Fibroblast of lung (primary cell): ENCODE data around the gene ABHD16A. TPM values are rescaled to one million over a fixed set of nuclear protein-coding genes. Genes with fewer than 3 reads are reported as not detected.

ENCODE experiments used
- DNase-seq, 2 donors: peaks; one replicate each; pipeline versions ENCODE4 v3.0.0 to v3.0.0-alpha.2; 2010; ENCODE audit warnings: low read depth in 2 of 2
- H2AFZ ChIP-seq: 2 replicates; pipeline ENCODE4 v1.5.1; 2012; ENCODE audit warnings: low read length, control low read depth, inconsistent platforms
- H3K27ac ChIP-seq: 2 replicates; pipeline ENCODE4 v1.5.1; 2011; ENCODE audit warnings: low read length, control low read depth; ENCODE audit not compliant: insufficient read depth
- H3K27me3 ChIP-seq: 2 replicates; pipeline ENCODE4 v1.5.1; 2011; ENCODE audit warnings: mild to moderate bottlenecking, low read length; ENCODE audit not compliant: control insufficient read depth, insufficient read depth
- H3K36me3 ChIP-seq: 2 replicates; pipeline ENCODE4 v1.5.1; 2011; ENCODE audit warnings: low read length; ENCODE audit not compliant: control insufficient read depth, insufficient read depth
- H3K4me1 ChIP-seq: 2 replicates; pipeline ENCODE4 v1.5.1; 2011; ENCODE audit warnings: low read length; ENCODE audit not compliant: control insufficient read depth, insufficient read depth; ENCODE audit errors: extremely low read depth
- H3K4me2 ChIP-seq: 2 replicates; pipeline ENCODE4 v1.5.1; 2011; ENCODE audit warnings: low read length, control low read depth; ENCODE audit not compliant: insufficient read depth; ENCODE audit errors: extremely low read depth
- H3K4me3 ChIP-seq, 4 experiments: fragments of 200-600 bp in 1 of 4; sonication (generic) in 1 of 4; replicated peaks in 1 of 4; 2 replicates each; pipeline ENCODE4 v1.5.1; 2011 to 2016; ENCODE audit warnings: low read length in 4 of 4, low read depth in 3 of 4, mild to moderate bottlenecking in 3 of 4, control low read depth in 2 of 4, inconsistent platforms in 1 of 4, mixed read lengths in 1 of 4; ENCODE audit not compliant: insufficient read depth in 1 of 4; ENCODE audit errors: control extremely low read depth in 1 of 4
- H3K79me2 ChIP-seq: 2 replicates; pipeline ENCODE4 v1.5.1; 2012; ENCODE audit warnings: mild to moderate bottlenecking, low read length, inconsistent platforms; ENCODE audit not compliant: control insufficient read depth, insufficient read depth
- H3K9ac ChIP-seq: 2 replicates; pipeline ENCODE4 v1.5.1; 2011; ENCODE audit warnings: mild to moderate bottlenecking, low read length, control low read depth; ENCODE audit not compliant: insufficient read depth
- H3K9me3 ChIP-seq: 2 replicates; pipeline ENCODE4 v1.5.1; 2012; ENCODE audit warnings: low read depth, low read length; ENCODE audit not compliant: control insufficient read depth, insufficient read depth
- H4K20me1 ChIP-seq: 2 replicates; pipeline ENCODE4 v1.5.1; 2011; ENCODE audit warnings: low read length; ENCODE audit not compliant: control insufficient read depth, insufficient read depth; ENCODE audit errors: extremely low read depth
- EZH2 ChIP-seq: IDR thresholded peaks from 2 replicates; pipeline ENCODE4 v1.5.1; 2012; ENCODE audit warnings: low read length, control low read depth, mild to moderate bottlenecking; ENCODE audit errors: missing control alignments
- polyA plus RNA-seq, 2 donors: library from polyadenylated mRNA; depleted of rRNA in 1 of 2; stranded (reverse) in 1 of 2; unstranded in 1 of 2; fragments of >200 nt; gene quantifications; 2 replicates each; pipeline ENCODE4 v1.2.1, GENCODE V29; 2011 to 2012; ENCODE audit warnings: missing spikeins in 1 of 2
- total RNA-seq: library from RNA; depleted of rRNA; stranded (reverse); fragments of >200 nt; gene quantifications from 2 replicates; pipeline ENCODE4 v1.2.1, GENCODE V29; 2014
- TF ChIP-seq, protein P1 (sequence below), 2 donors: IDR thresholded peaks in 1 of 2; conservative IDR thresholded peaks in 1 of 2; 1 replicate in 1 of 2; 2 replicates in 1 of 2; pipeline ENCODE4 v1.5.1; 2011 to 2012; ENCODE audit warnings: low read length in 2 of 2, control low read depth in 1 of 2, inconsistent platforms in 1 of 2, low read depth in 1 of 2, mild to moderate bottlenecking in 1 of 2

ABHD16A gene
- total and polyA plus RNA-seq, 2 donors (not counting 1 experiment from before 2014, with no cell fraction given), result 25.1 to 72.0 TPM

DNA sequence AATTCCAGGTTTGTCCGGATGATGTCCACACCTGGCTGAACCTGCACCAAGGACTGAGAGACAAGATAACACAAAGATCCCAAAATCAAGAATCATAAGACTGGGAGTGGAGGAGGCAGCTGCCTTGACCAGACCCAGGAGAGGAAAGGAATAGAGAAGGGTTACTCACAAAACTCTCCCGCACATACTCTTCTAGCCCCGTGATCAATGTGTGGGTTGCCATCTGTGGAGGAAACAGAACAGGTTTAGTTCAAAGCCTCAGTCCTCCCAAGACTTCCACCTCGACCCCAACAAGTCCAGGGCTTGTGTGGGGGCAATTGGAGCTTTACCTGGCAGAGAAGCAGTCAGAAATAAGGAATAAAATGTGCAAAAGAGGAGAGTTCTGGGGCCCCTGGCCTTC, 61.8 kb downstream of the ABHD16A start:
- TF ChIP-seq, protein P1, sequence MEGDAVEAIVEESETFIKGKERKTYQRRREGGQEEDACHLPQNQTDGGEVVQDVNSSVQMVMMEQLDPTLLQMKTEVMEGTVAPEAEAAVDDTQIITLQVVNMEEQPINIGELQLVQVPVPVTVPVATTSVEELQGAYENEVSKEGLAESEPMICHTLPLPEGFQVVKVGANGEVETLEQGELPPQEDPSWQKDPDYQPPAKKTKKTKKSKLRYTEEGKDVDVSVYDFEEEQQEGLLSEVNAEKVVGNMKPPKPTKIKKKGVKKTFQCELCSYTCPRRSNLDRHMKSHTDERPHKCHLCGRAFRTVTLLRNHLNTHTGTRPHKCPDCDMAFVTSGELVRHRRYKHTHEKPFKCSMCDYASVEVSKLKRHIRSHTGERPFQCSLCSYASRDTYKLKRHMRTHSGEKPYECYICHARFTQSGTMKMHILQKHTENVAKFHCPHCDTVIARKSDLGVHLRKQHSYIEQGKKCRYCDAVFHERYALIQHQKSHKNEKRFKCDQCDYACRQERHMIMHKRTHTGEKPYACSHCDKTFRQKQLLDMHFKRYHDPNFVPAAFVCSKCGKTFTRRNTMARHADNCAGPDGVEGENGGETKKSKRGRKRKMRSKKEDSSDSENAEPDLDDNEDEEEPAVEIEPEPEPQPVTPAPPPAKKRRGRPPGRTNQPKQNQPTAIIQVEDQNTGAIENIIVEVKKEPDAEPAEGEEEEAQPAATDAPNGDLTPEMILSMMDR (conservative IDR thresholded peaks at IDR 0.05 in 1 of 2, IDR thresholded peaks at IDR 0.05 in 1 of 2; ENCODE audit: low read depth in 1 of 2, low read length in 2 of 2), result no peak
- no peak for TF ChIP-seq EZH2
- Histone ChIP-seq H3K79me2 (no peaks in the 10 kb centered on the region), H3K27me3 (no peaks in the 10 kb centered on the region), H3K9me3 (no peaks in the 10 kb centered on the region), H3K4me3 (no peak overlapping the region), H4K20me1 (no peaks in the 10 kb centered on the region), H2AFZ (no peak overlapping the region), H3K36me3 (peaks cover 36% of the 10 kb centered on the region), H3K9ac (no peak overlapping the region), H3K27ac (no peak overlapping the region), H3K4me1 (no peaks in the 10 kb centered on the region), H3K4me2 (no peak overlapping the region)
- DNase-seq, result no peak

DNA sequence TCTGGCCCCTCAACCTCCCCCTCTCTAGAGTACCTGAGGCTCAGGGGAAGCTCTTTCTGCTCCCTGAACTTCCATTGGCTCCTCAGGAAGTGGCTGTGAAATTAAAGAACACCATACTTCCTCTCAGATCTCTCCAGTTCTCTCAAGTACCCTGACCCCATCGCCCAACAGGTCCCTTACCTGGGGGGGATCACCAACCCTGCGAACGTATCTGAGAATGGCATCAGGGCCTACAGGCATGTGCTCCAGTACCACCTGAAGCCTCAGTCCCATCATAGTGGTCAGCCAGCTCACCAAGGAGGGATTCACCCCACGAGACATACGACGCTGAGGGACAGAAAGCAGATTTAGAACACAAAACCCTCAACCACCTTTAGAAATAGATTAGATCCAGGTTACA, 62.5 kb downstream of the ABHD16A start:
- no peak overlapping the region for H3K27ac ChIP-seq
- no peaks in the 10 kb centered on the region for H3K27me3 ChIP-seq
- H3K79me2 ChIP-seq, result no peaks in the 10 kb centered on the region
- no peaks in the 10 kb centered on the region for H3K9me3 ChIP-seq
- no peak for DNase-seq
- no peak overlapping the region for H3K4me2 ChIP-seq
- no peaks in the 10 kb centered on the region for H4K20me1 ChIP-seq
- no peak overlapping the region for H2AFZ ChIP-seq
- no peak overlapping the region for H3K4me3 ChIP-seq
- no peaks in the 10 kb centered on the region for H3K4me1 ChIP-seq
- peaks cover 39% of the 10 kb centered on the region for H3K36me3 ChIP-seq
- no peak for TF ChIP-seq EZH2
- TF ChIP-seq, protein P1 (conservative IDR thresholded peaks at IDR 0.05 in 1 of 2, IDR thresholded peaks at IDR 0.05 in 1 of 2; ENCODE audit: low read depth in 1 of 2, low read length in 2 of 2), result no peak
- H3K9ac ChIP-seq, result no peak overlapping the region

DNA sequence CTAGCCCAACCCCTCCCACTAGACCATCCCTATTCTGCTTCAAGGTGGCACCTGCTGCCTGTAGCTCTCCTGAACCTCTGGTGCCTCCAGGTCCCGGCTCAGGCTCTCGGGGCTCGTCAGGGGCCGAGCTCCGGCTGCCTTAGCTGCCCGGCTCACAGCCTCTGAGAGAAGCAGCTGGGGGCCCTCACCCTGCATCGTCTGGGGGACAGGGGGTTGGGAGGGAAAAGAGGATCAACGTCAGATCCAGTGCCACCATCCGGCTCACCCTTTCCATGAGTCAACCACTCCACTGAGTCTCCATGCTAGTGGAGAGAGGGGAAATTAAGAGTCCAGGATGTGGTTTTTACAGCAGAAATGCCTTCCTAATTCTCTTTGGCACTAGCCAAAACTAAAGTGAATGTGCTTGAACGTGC, 63.7 kb downstream of the ABHD16A start:
- Histone ChIP-seq H3K79me2 (no peaks in the 10 kb centered on the region), H2AFZ (no peak overlapping the region), H3K4me2 (no peak overlapping the region), H3K27ac (peak overlapping the region; percentile 31), H3K9me3 (no peaks in the 10 kb centered on the region), H3K4me1 (no peaks in the 10 kb centered on the region), H4K20me1 (no peaks in the 10 kb centered on the region), H3K36me3 (peaks cover 46% of the 10 kb centered on the region), H3K9ac (no peak overlapping the region), H3K4me3 (no peak overlapping the region), H3K27me3 (no peaks in the 10 kb centered on the region)
- TF ChIP-seq EZH2, result no peak
- TF ChIP-seq, protein P1 (conservative IDR thresholded peaks at IDR 0.05 in 1 of 2, IDR thresholded peaks at IDR 0.05 in 1 of 2; ENCODE audit: low read depth in 1 of 2, low read length in 2 of 2), result no peak
- DNase-seq, result peak in 1 of 2 donors; percentile 80
